Measurements from ENCODE around the gene BMP7.

BMP7 gene

GRCh38 chr20:57141492-57141891, 124.9 kb downstream of the BMP7 start:
- DNase-seq, result no peak

GRCh38 chr20:57140416-57140965, 126.0 kb downstream of the BMP7 start:
- DNase-seq, result no peak

- no peak for DNase-seq
Observed at GRCh38 chr20:57139342-57140093, 126.9 kb downstream of the BMP7 start.

GRCh38 chr20:57138198-57138995, 128.0 kb downstream of the BMP7 start:
- DNase-seq, result no peak

GRCh38 chr20:57137676-57138075, 128.8 kb downstream of the BMP7 start:
- DNase-seq, result no peak

GRCh38 chr20:57136734-57137133, 129.7 kb downstream of the BMP7 start:
- no peak for DNase-seq

GRCh38 chr20:57135875-57136274, 130.6 kb downstream of the BMP7 start:
- no peak for DNase-seq

- no peak for DNase-seq
Observed at GRCh38 chr20:57134804-57135203, 131.6 kb downstream of the BMP7 start.

- no peak for DNase-seq
Observed at GRCh38 chr20:57133926-57134650, 132.4 kb downstream of the BMP7 start.

GRCh38 chr20:57131601-57132391, 134.6 kb downstream of the BMP7 start:
- no peak for DNase-seq

- no peak for DNase-seq
Observed at GRCh38 chr20:57131077-57131476, 135.4 kb downstream of the BMP7 start.

GRCh38 chr20:57130160-57130772, 136.2 kb downstream of the BMP7 start:
- no peak for DNase-seq

- DNase-seq, result no peak
Observed at GRCh38 chr20:57129303-57129702, 137.1 kb downstream of the BMP7 start.

- DNase-seq, result no peak
Observed at GRCh38 chr20:57128044-57128757, 138.2 kb downstream of the BMP7 start.

- no peak for DNase-seq
Observed at GRCh38 chr20:57126481-57127092, 139.9 kb downstream of the BMP7 start.

- no peak for DNase-seq
Observed at GRCh38 chr20:57124800-57125517, 141.5 kb downstream of the BMP7 start.

GRCh38 chr20:57124366-57124765, 142.1 kb downstream of the BMP7 start:
- DNase-seq, result no peak

- no peak for DNase-seq
Observed at GRCh38 chr20:57123504-57123903, 142.9 kb downstream of the BMP7 start.

- DNase-seq, result no peak
Observed at GRCh38 chr20:57122536-57123489, 143.6 kb downstream of the BMP7 start.

All from activated naive CD4-positive, alpha-beta T cell (primary cell).